Measurements from ENCODE around the gene ILF3. TPM values are rescaled to one million over a fixed set of nuclear protein-coding genes. Genes with fewer than 3 reads are reported as not detected.
A peak's percentile ranks its signal among the peaks of the same experiment; 100 is the strongest.

Gene ILF3
- total and polyA plus RNA-seq, 2 of the 13 experiments (the other 11 are each of a cell fraction or from before 2014, with no cell fraction given) = 120 to 173 TPM

DNA sequence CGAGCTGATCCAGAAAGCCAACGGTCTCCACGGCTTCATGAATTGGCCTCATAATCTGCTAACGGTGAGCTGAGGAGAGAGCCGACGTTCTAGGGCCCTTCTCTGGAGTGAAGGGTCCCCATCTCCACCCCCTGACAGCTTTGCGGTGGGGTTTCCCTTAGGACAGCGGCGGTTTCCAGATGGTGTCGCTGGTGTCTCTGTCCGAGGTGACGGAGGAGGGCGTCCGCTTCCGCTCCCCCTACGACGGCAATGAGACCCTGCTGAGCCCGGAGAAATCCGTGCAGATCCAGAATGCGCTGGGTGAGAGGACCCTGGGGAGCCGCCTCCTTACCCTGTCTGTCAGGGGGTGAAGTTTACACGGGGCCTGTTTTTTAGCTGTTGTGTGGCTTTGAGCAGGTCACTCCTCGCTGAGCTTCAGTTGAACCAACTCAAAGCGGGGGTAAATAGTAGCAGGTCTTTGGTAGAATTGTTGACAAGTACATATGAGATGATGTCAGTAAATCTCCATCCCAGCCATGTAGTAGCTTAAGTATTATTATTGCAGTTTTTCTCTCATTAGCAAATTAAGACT, 47.9 kb downstream of the ILF3 start (continued):
- TF ChIP-seq ZNF10 (CRISPR knock-in tag; IDR thresholded peaks at IDR 0.05; ENCODE audit: borderline replicate concordance, low read depth) (no peak), ATF7 (IDR thresholded peaks at IDR 0.05) (no peak), ATF7 (CRISPR knock-in tag; IDR thresholded peaks at IDR 0.05) (no peak), PCBP2 (optimal IDR thresholded peaks at IDR 0.05; ENCODE audit: low read depth, low read length, poor library complexity, severe bottlenecking) (no peak), RAD21 (CRISPR knock-in tag; IDR thresholded peaks at IDR 0.05) (peak; percentile 32; the same call in 1 of the 2 replicates), ASH2L (IDR thresholded peaks at IDR 0.05; ENCODE audit: insufficient read length, low read depth, low read length) (peak; percentile 12), POLR2AphosphoS2 (IDR thresholded peaks at IDR 0.05; ENCODE audit: low read depth, low read length) (no peak), FOXA3 (CRISPR knock-in tag; IDR thresholded peaks at IDR 0.05) (0 out of 2 replicates have a peak, but pooled peaks have one; percentile 11), ZNF709 (CRISPR knock-in tag; IDR thresholded peaks at IDR 0.05) (no peak), ZNF879 (CRISPR knock-in tag; IDR thresholded peaks at IDR 0.05) (no peak), PLRG1 (conservative IDR thresholded peaks at IDR 0.05) (no peak), ZNF230 (CRISPR knock-in tag; IDR thresholded peaks at IDR 0.05) (peak; percentile 31; the same call in 1 of the 2 replicates), SIN3A (IDR thresholded peaks at IDR 0.05; ENCODE audit: borderline replicate concordance, low read depth, low read length) (0 out of 2 replicates have a peak, but pooled peaks have one; percentile 63), ZNF792 (CRISPR knock-in tag; IDR thresholded peaks at IDR 0.05) (peak; percentile 21; the same call in 1 of the 2 replicates)
- TF ChIP-seq, protein P1, sequence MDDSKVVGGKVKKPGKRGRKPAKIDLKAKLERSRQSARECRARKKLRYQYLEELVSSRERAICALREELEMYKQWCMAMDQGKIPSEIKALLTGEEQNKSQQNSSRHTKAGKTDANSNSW (CRISPR knock-in tag; IDR thresholded peaks at IDR 0.05; ENCODE audit: borderline replicate concordance) = no peak
- TF ChIP-seq, protein P2, sequence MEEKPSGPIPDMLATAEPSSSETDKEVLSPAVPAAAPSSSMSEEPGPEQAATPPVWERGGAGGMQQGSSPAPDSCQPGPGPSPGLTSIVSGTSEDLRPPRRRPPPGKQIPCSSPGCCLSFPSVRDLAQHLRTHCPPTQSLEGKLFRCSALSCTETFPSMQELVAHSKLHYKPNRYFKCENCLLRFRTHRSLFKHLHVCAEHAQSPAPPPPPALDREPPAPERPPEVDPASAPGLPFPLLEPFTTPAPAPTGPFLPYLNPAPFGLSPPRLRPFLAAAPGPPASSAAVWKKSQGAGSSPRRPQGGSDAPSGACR (CRISPR knock-in tag; IDR thresholded peaks at IDR 0.05) = no peak
- TF ChIP-seq, protein P3, sequence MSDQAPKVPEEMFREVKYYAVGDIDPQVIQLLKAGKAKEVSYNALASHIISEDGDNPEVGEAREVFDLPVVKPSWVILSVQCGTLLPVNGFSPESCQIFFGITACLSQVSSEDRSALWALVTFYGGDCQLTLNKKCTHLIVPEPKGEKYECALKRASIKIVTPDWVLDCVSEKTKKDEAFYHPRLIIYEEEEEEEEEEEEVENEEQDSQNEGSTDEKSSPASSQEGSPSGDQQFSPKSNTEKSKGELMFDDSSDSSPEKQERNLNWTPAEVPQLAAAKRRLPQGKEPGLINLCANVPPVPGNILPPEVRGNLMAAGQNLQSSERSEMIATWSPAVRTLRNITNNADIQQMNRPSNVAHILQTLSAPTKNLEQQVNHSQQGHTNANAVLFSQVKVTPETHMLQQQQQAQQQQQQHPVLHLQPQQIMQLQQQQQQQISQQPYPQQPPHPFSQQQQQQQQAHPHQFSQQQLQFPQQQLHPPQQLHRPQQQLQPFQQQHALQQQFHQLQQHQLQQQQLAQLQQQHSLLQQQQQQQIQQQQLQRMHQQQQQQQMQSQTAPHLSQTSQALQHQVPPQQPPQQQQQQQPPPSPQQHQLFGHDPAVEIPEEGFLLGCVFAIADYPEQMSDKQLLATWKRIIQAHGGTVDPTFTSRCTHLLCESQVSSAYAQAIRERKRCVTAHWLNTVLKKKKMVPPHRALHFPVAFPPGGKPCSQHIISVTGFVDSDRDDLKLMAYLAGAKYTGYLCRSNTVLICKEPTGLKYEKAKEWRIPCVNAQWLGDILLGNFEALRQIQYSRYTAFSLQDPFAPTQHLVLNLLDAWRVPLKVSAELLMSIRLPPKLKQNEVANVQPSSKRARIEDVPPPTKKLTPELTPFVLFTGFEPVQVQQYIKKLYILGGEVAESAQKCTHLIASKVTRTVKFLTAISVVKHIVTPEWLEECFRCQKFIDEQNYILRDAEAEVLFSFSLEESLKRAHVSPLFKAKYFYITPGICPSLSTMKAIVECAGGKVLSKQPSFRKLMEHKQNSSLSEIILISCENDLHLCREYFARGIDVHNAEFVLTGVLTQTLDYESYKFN (CRISPR knock-in tag; conservative IDR thresholded peaks at IDR 0.05) = 0 out of 2 replicates have a peak, but pooled peaks have one; percentile 14
- TF ChIP-seq, protein P4, sequence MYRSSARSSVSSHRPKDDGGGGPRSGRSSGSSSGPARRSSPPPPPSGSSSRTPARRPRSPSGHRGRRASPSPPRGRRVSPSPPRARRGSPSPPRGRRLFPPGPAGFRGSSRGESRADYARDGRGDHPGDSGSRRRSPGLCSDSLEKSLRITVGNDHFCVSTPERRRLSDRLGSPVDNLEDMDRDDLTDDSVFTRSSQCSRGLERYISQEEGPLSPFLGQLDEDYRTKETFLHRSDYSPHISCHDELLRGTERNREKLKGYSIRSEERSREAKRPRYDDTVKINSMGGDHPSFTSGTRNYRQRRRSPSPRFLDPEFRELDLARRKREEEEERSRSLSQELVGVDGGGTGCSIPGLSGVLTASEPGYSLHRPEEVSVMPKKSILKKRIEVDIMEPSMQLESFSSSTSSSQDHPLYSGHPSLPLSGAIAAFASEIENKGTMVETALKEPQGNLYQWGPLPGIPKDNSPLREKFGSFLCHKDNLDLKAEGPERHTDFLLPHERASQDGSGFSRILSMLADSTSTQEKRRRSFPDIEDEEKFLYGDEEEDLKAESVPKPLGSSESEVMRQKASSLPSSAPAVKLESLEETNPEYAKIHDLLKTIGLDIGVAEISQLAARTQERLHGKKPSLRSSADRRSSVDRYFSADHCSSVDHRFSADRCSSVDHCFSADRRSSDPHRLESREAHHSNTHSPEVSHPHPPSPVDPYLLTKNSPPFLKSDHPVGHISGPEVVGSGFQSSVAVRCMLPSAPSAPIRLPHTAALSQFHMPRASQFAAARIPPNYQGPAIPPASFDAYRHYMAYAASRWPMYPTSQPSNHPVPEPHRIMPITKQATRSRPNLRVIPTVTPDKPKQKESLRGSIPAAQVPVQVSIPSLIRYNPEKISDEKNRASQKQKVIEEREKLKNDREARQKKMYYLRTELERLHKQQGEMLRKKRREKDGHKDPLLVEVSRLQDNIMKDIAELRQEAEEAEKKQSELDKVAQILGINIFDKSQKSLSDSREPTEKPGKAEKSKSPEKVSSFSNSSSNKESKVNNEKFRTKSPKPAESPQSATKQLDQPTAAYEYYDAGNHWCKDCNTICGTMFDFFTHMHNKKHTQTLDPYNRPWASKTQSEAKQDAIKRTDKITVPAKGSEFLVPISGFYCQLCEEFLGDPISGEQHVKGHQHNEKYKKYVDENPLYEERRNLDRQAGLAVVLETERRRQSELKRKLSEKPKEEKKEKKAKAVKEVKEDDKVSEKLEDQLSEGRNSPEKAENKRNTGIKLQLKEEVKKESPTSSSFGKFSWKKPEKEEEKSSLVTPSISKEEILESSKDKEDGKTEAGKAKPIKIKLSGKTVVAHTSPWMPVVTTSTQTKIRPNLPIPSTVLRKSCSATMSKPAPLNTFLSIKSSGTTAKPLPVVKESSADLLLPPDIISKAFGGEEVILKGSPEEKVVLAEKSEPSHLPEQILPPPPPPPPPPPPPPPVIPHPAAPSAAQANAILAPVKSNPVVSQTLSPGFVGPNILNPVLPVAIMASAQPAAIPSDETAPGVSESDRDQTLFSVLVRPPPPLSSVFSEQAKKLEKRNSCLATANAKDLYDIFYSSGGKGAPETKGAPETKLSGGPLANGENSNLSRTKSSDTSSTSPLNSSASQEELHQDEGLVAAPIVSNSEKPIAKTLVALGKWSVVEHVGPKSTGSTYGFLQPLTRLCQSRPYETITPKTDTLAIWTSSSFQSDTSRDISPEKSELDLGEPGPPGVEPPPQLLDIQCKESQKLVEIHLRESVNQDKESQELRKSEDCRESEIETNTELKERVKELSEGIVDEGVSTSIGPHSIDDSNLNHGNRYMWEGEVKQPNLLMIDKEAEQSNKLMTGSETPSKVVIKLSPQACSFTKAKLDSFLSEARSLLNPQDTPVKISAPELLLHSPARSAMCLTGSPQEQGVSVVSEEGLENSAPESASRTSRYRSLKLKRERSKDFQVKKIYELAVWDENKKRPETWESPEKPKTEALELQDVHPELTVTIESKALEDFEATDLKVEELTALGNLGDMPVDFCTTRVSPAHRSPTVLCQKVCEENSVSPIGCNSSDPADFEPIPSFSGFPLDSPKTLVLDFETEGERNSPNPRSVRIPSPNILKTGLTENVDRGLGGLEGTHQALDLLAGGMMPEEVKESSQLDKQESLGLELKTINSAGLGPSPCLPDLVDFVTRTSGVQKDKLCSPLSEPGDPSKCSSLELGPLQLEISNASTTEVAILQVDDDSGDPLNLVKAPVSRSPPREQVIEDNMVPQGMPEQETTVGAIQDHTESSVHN (CRISPR knock-in tag; IDR thresholded peaks at IDR 0.05) = no peak

All from HepG2 (cell line).